VCaP (cell line): ENCODE data around the gene LSM8.
"Not testable (repeated sequence)": the region's sequence is repeated elsewhere in the genome, so short reads cannot be mapped to it uniquely, and the experiment has no call there.

ENCODE experiments used
- H3K27ac ChIP-seq: fragments of 450-650 bp; 2 replicates; pipeline ENCODE4 v1.5.1; 2017
- TF ChIP-seq, protein P1 (sequence below): fragments of 450-650 bp; conservative IDR thresholded peaks from 2 replicates; pipeline ENCODE4 v1.5.1; 2017; ENCODE audit warnings: mild to moderate bottlenecking, moderate library complexity

Gene LSM8

DNA sequence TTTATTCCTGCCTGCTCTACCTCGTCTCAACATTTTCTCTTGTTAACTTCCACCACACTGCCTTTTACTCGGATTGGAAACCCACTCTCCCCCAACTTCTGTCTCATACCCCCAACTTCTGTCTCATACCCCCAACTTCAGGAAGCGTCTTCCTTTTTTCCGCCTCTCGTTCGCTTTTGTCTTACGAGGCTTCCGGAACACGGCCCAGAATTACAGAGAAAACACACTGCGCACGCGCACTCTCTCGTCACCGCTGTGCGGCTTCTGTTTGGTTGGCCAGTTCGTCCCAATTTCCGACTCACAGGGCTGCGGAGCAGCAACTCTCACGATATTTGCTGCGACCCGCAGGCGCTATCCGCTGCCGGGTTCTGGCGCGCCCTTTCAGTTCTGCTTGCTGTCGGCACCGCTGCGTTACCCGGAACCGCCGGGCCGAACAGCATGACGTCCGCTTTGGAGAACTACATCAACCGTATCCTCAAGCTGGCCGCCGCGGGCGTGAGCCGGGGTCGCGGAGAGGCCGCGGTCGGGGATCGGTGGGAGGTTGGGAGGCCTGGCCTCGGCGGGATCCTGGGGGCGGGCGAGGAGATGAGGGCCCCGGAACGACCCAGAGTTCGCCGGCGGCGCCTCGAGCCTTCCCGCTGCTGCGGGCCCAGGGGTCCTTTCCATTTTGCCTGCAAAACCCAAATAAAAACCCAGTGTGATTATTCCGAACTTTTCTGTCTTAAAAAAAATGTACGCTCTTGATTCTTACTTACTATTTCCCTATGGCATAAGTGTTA, at the start of gene LSM8:
Gene LSM8, plus strand, starts transcription at position 379 of the 779 bp plus-strand sequence. Its CDS starts 60 bp downstream, at position 439.
- TF ChIP-seq, protein P1, sequence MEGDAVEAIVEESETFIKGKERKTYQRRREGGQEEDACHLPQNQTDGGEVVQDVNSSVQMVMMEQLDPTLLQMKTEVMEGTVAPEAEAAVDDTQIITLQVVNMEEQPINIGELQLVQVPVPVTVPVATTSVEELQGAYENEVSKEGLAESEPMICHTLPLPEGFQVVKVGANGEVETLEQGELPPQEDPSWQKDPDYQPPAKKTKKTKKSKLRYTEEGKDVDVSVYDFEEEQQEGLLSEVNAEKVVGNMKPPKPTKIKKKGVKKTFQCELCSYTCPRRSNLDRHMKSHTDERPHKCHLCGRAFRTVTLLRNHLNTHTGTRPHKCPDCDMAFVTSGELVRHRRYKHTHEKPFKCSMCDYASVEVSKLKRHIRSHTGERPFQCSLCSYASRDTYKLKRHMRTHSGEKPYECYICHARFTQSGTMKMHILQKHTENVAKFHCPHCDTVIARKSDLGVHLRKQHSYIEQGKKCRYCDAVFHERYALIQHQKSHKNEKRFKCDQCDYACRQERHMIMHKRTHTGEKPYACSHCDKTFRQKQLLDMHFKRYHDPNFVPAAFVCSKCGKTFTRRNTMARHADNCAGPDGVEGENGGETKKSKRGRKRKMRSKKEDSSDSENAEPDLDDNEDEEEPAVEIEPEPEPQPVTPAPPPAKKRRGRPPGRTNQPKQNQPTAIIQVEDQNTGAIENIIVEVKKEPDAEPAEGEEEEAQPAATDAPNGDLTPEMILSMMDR, result no peak
- peak within 1 kb of the TSS; percentile 89 for H3K27ac ChIP-seq

DNA sequence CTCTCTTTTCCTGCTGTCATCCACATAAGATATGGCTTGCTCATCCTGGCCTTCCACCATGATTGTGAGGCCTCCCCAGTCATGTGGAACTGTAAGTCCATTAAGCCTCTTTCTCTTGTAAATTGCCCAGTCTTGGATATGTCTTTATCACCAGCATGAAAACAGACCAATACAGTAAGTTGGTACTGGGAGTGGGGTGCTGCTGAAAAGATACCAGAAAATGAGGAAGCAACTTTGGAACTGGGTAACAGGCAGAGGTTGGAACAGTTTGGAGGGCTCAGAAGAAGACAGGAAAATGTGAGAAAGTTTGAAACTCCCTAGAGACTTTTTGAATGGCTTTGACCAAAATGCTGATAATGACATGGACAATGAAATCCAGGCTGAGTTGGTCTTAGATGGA, 49.5 kb upstream of the LSM8 start:
- not testable (repeated sequence) for H3K27ac ChIP-seq

DNA sequence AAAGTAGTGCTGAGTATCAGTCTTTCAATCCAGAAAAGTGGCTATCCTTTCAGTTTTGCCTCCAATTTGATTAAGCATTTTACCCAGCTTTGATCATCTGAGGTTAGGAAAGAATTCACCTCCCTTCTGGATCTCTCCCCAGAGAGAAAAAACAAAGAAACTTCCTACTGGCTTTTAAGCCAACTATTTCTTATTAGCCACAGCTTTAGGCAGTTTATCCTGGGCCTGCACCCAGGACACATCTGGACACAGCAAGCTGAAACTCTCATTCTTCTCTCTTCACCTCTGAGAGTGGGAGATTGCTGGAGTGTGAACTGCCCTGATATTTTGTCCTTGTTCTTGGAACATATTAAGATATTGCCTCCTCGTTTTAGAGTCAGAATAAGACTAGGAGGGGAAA, 43.5 kb upstream of the LSM8 start:
- TF ChIP-seq, protein P1, result no peak
- no peak overlapping the region for H3K27ac ChIP-seq

- TF ChIP-seq, protein P1, result no peak
- no peak overlapping the region for H3K27ac ChIP-seq
These were observed 42.0 kb upstream of the LSM8 start for GRCh38 chr7:118142012-118142411.

GRCh38 chr7:118148930-118149329, 35.0 kb upstream of the LSM8 start:
- no peak overlapping the region for H3K27ac ChIP-seq
- TF ChIP-seq, protein P1, result no peak

DNA sequence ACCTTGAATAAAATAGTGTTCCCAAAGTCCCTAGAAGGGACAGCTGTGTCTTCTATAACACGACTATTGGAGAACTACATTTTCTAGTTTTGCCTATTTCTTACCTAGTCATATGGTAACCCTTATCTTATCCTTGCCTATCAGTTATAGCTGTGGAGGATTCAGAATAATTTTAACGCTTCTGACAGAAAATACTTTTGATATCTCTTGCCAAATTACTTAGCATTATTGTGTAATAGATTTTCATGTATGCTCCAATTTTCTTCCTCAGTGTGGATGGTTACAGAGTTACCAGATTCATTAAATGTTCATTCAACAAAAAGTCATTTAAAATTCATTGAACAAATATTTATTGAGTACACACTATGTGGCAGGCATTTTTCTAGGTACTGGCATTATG, 34.6 kb upstream of the LSM8 start:
- no peak overlapping the region for H3K27ac ChIP-seq
- TF ChIP-seq, protein P1, result no peak

DNA sequence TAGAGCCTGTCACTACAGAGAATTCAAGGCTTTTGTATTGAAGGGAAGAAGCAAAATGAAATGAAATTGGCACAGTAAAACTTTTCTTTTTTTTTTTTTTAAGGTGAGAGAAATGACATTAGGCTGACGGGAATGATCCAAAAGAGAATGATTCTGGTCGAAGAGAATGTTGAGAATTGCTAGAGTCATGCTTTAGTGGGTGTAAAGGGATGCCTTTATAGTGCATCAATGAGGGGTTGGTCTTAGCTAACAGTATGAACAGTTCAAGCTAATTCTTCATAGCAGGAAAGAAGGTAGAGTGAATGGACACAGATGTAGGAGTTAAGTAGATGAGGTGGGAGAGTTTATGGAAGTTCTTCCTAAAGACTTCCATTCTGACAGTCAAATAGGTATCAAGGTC, 32.3 kb upstream of the LSM8 start:
- TF ChIP-seq, protein P1, result 0 out of 2 replicates have a peak, but pooled peaks have one; percentile 17
- no peak overlapping the region for H3K27ac ChIP-seq

GRCh38 chr7:118152149-118152548, 31.8 kb upstream of the LSM8 start:
- no peak overlapping the region for H3K27ac ChIP-seq

More at GRCh38 chr7:118152149-118152548, 31.8 kb upstream of the LSM8 start:
- TF ChIP-seq, protein P1, result no peak
